ENCODE results near the gene WDSUB1. TPM values are rescaled to one million over a fixed set of nuclear protein-coding genes. Genes with fewer than 3 reads are reported as not detected.

WDSUB1 gene
- total RNA-seq, 1 experiment from 2014 or later = 7.7 TPM

GRCh38 chr2:159224061-159224813 is 62.3 kb downstream of the WDSUB1 start:
- intact Hi-C loops (cut with micrococcal nuclease; ENCODE audit: unreplicated experiment) = no loop called here
- ATAC-seq (no peak), DNase-seq (ENCODE audit: low read depth, low spot score) (no peak)
- H3K4me1 ChIP-seq (ENCODE audit: control insufficient read depth, insufficient read depth, low read length) = no peaks in the 10 kb centered on the region
- H3K27ac ChIP-seq (ENCODE audit: low read length) = no peak overlapping the region
- no TSS peak for BruUV-seq (replicated peaks)
- H3K4me3 ChIP-seq (ENCODE audit: low read depth in 2 of 2, low read length in 2 of 2) = no peak overlapping the region
- CTCF ChIA-PET = no interaction called here
- no peaks in the 10 kb centered on the region for H3K9me3 ChIP-seq (ENCODE audit: control insufficient read depth, insufficient read depth, low read depth, low read length)
- POLR2A ChIA-PET = no interaction called here
- no peaks in the 10 kb centered on the region for H3K27me3 ChIP-seq (ENCODE audit: control insufficient read depth, insufficient read depth, low read length)
- peaks cover 3% of the 10 kb centered on the region for H3K36me3 ChIP-seq (ENCODE audit: control insufficient read depth, insufficient read depth, low read length)
- in situ Hi-C loops (cut with HindIII; ENCODE audit: low pct_unique_long_range_greater_than_20kb, low sequenced_read_pairs) = no loop called here
- TF ChIP-seq TCF7L2 (IDR thresholded peaks at IDR 0.05; ENCODE audit: low read depth, low read length) = no peak

GRCh38 chr2:159219394-159219998 is 67.0 kb downstream of the WDSUB1 start:
- Histone ChIP-seq H3K27me3 (ENCODE audit: control insufficient read depth, insufficient read depth, low read length) (no peaks in the 10 kb centered on the region), H3K9me3 (ENCODE audit: control insufficient read depth, insufficient read depth, low read depth, low read length) (no peaks in the 10 kb centered on the region), H3K4me3 (ENCODE audit: low read depth in 2 of 2, low read length in 2 of 2) (no peak overlapping the region), H3K4me1 (ENCODE audit: control insufficient read depth, insufficient read depth, low read length) (no peaks in the 10 kb centered on the region), H3K36me3 (ENCODE audit: control insufficient read depth, insufficient read depth, low read length) (no peaks in the 10 kb centered on the region), H3K27ac (ENCODE audit: low read length) (no peak overlapping the region)
- intact Hi-C loops (cut with micrococcal nuclease; ENCODE audit: unreplicated experiment) = no loop called here
- ATAC-seq (no peak), DNase-seq (ENCODE audit: low read depth, low spot score) (no peak)
- ChIA-PET CTCF (no interaction called here), POLR2A (interaction anchor here (0.6 kb wide), 1 partner anchor 454 kb away, joined by 4 read pairs; no protein-coding TSS in a partner anchor)
- no peak for TF ChIP-seq TCF7L2 (IDR thresholded peaks at IDR 0.05; ENCODE audit: low read depth, low read length)
- TF ChIP-seq SIN3A (IDR thresholded peaks at IDR 0.05; ENCODE audit: borderline replicate concordance, insufficient read depth, low read depth, low read length) = no peak
- TF ChIP-seq CTCF (IDR thresholded peaks at IDR 0.05) = no peak
- TF ChIP-seq REST (IDR thresholded peaks at IDR 0.05; ENCODE audit: insufficient read depth in 1 of 2, low read depth in 2 of 2, low read length in 1 of 2) = no peak
- no peak for TF ChIP-seq POLR2AphosphoS5 (IDR thresholded peaks at IDR 0.05; ENCODE audit: low read depth, low read length)
- BruUV-seq (replicated peaks) = TSS peak; percentile 3
- in situ Hi-C loops (cut with HindIII; ENCODE audit: low pct_unique_long_range_greater_than_20kb, low sequenced_read_pairs) = no loop called here

- ATAC-seq (no peak), DNase-seq (ENCODE audit: low read depth, low spot score) (no peak)
- Histone ChIP-seq H3K4me1 (ENCODE audit: control insufficient read depth, insufficient read depth, low read length) (no peaks in the 10 kb centered on the region), H3K27me3 (ENCODE audit: control insufficient read depth, insufficient read depth, low read length) (no peaks in the 10 kb centered on the region), H3K27ac (ENCODE audit: low read length) (no peak overlapping the region), H3K9me3 (ENCODE audit: control insufficient read depth, insufficient read depth, low read depth, low read length) (no peaks in the 10 kb centered on the region), H3K36me3 (ENCODE audit: control insufficient read depth, insufficient read depth, low read length) (no peaks in the 10 kb centered on the region), H3K4me3 (ENCODE audit: low read depth in 2 of 2, low read length in 2 of 2) (no peak overlapping the region)
- no peak for TF ChIP-seq SIN3A (IDR thresholded peaks at IDR 0.05; ENCODE audit: borderline replicate concordance, insufficient read depth, low read depth, low read length)
- no peak for TF ChIP-seq TCF7L2 (IDR thresholded peaks at IDR 0.05; ENCODE audit: low read depth, low read length)
- no peak for TF ChIP-seq POLR2AphosphoS5 (IDR thresholded peaks at IDR 0.05; ENCODE audit: low read depth, low read length)
- no peak for TF ChIP-seq CTCF (IDR thresholded peaks at IDR 0.05)
- TF ChIP-seq REST (IDR thresholded peaks at IDR 0.05; ENCODE audit: insufficient read depth in 1 of 2, low read depth in 2 of 2, low read length in 1 of 2) = no peak
- BruUV-seq (replicated peaks) = no TSS peak
- in situ Hi-C loops (cut with HindIII; ENCODE audit: low pct_unique_long_range_greater_than_20kb, low sequenced_read_pairs) = no loop called here
- ChIA-PET POLR2A (no interaction called here), CTCF (no interaction called here)
- intact Hi-C loops (cut with micrococcal nuclease; ENCODE audit: unreplicated experiment) = no loop called here
Observed at GRCh38 chr2:159218389-159218788, 68.1 kb downstream of the WDSUB1 start.
